Measurements from ENCODE around the gene ZNF660.

- TF ChIP-seq CTCF (optimal IDR thresholded peaks at IDR 0.05 in 1 of 3, IDR thresholded peaks at IDR 0.05 in 1 of 3, conservative IDR thresholded peaks at IDR 0.05 in 1 of 3; ENCODE audit: extremely low read depth in 1 of 3, insufficient read depth in 2 of 3, low read length in 3 of 3) (no peak), EZH2 (IDR thresholded peaks at IDR 0.05; ENCODE audit: low read length) (no peak)
Observed at GRCh38 chr3:44647771-44648170, 63.0 kb downstream of the ZNF660 start.
